GM18858 (cell line): ENCODE data around the gene ERCC6L2.

ENCODE experiments used
- ATAC-seq: cut with Tn5 transposase; IDR thresholded peaks from one replicate; pipeline ENCODE4 v1.9.1; 2021; ENCODE audit not compliant: unreplicated experiment

The ERCC6L2 gene

DNA sequence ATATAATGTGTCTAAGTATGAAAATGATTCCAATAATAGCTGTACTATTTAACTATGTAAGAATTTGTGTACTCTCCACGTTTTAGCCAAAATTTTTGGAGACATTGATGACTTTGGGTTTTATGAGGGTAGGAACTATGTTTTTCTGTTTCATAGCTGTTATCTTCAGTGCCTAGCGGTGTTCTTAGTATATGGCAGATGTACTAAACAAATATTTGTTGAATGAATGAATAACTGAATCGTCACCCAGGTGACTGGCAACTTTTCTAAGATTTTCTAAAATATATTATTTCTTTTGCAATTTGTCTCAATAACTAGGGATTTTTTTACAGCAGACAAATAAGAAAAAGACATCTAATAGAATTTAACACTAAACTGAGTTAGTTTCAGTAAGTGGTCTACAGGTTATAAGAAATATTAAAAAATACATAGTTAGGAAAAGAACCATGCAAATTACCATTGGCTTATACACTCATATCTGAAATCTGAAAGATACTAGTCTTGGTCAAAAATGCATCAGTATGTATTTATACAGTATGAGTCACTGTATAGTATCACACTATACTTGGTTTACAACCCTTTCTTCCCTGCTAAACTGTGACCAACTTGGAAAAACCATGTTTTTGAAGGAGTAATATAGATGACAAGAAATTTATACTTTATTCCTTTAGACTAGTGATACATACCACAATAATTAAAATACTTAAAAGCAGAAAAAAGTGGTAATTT lies 10.5 kb upstream of the ERCC6L2 start:
- no peak for ATAC-seq

DNA sequence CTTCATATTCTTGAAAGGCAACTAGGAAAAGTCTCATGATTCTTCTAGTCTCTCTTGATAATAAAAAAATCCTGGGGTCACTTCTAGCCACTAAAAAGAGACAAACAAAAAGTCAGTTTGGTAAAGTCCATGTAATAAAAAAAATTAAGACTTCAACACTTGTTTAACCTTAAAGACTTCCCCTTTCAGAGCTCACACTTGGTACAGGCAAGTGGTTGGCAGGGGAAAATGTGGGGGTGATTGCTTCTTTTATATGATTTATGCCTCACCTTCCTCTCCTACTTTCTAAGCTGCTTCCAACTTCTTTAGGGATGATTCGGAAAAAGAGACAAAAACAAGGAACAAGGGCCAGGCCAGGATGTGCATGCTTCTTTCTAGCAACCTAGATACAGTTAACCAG lies 5.1 kb upstream of the ERCC6L2 start:
- ATAC-seq: no peak

DNA sequence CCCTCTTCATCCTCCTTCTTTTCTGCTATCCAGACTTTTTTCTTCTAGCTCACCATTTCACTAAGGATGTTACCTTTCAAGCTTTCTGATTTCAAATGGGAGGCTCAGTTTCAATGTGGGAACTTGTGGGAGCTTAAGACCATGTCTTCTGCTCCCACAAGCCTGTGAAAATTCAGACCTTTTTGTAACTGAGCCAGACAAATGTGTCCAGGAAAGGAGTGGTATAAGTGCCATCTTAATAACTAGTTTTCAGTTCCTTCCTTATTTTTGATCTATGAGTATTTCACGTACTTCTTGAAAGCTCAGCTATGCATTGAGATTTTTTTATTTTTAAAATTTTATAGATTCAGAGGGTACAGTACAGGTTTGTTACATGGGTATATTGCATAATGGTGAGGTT lies 4.6 kb upstream of the ERCC6L2 start:
- ATAC-seq: no peak

DNA sequence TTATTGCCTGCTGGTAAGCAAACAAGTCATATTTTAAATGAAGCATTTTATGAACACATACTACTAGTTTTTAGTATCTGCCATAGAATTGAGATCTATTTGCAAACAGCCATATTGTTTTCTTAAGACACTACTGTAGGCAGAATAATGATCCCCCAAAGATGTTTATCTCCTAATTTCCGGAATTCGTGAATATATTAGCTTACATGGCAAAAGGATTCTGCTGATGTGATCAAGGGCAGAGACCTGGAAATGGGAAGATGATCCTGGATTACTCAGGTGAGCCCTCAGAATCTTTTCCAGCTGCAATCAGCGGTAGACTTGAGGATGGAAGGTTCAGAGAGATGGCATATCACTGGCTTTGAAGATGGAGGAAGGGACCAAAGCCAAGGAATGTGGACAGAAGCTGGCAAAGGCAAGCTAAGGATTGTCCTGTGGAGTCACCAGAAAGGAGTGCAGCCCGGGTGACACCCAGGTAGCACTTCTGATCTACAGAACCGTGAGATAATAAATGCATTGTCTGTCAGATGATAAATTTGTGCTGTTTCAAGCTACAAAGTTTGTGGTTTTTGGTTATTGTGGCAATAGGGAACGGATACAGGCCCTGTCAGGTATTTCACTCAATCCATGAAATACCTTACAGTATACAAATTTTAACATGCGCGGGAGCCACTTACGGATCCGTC lies 1.0 kb upstream of the ERCC6L2 start:
- no peak for ATAC-seq

DNA sequence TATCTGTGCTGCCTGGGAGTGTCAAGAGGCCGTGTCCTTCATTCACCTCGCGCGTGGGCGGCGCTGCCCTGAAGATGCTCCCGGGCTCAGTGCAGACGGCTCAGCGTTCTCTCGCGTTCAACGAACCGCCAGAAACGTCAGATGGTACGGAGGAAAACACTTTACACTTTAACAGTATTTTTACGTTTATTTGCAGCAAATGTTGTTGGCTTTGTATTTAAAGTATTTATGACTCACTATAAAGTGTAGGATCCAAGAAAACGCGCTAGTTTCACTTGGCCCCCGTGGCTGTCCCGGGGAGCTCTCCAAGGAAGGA lies 544 bp upstream of the ERCC6L2 start:
- no peak for ATAC-seq

DNA sequence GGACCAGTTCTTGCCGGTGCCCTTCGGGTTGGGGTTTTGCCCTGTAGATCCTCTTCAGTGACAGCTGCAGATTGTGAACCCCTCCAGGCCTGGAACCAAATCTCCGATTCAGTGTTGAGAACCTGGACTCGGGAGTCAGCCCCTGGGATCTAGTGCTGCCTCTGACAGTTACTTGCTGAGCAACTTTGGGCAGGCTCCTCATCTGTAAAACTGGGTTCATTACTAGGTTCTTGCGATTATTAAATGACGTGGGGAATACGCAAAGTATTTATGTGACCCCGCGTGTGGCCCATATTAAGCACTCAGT lies 600 bp downstream of the ERCC6L2 start:
- peak; percentile 6 for ATAC-seq

DNA sequence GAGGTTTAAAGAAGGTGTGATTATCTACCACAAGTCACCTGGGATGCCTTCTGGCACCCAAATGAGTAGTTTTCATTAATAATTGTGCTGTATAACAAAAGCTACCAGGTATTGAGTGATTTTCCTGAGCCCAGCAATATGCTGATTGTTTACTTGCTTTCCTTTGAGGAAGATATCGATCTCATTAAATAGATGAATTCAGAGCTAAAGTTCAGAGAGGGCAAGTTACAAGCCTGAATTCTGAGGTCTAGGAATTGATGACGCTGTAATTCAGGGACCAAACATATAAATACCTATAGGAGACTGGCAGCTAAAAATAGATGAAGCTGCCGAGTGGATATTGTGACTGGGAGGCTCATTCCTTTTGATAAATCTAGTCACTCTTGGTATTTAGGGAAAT lies 1.1 kb downstream of the ERCC6L2 start:
- ATAC-seq: no peak

DNA sequence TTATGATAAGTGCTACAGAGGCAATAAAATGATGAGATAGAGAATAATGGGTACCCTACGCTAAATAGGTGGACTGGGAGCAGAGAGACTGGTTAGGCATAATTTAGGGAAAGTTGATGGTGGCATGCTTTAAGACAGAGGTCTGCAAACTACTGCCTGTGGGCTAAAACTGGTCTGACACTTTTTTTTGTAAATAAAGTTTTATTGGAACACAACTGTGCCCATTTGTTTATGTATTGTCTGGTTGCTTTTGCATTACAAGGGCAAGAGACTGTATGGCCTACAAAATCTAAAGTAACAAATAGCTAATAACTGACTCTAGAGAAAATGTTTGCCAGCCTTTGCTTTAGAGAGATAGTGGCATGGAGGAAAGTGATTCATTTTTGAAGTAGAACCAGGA lies 2.5 kb downstream of the ERCC6L2 start:
- no peak for ATAC-seq

DNA sequence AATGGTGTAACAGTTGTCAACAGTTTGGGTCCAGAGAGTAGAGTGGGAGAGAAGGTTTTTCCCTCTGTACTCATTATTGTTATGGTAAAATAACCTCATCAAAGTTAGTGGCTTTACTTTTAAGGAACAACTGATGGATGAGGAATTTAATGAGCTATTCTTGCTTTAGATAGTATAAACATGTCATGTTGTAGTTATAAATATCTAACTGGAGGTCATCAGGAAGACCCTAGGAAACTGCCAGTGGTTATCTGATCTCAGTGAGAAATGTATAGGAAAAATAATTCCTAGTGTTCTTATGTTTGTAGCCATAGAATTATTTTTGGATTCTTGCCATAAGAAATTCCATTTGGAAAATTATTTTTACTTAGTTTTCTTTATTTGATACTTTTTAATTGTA lies 4.1 kb downstream of the ERCC6L2 start:
- no peak for ATAC-seq

DNA sequence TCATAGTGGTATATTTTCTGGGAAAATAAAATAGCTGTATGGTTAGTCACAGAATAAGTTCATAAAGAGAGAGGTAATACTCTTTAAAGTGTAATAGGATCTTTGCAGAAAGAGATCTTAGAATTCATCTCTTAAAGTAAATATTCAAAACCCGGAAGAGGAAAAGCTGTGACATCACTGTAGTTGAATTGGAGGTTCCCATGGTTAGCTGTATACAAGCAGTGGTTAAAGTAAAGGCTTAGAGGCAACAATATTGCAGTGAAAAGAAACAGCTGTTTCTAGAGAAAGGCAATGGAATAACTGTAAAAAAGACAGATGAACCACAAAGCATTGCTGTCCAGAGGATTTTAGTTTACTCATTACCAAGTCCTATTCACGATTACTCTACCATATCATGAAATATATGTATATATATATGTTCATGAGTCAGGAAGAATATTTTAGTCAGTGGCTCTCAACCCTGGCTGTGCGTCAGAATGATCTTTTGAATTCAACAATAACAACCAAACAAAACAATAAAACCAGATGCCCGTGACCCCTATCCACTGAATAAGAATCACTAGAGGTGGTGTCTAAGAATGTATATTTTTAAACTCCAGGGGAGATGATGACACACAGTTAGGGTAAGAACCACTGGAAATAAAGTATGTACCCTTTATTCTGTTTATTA lies 4.7 kb downstream of the ERCC6L2 start:
- ATAC-seq: no peak

DNA sequence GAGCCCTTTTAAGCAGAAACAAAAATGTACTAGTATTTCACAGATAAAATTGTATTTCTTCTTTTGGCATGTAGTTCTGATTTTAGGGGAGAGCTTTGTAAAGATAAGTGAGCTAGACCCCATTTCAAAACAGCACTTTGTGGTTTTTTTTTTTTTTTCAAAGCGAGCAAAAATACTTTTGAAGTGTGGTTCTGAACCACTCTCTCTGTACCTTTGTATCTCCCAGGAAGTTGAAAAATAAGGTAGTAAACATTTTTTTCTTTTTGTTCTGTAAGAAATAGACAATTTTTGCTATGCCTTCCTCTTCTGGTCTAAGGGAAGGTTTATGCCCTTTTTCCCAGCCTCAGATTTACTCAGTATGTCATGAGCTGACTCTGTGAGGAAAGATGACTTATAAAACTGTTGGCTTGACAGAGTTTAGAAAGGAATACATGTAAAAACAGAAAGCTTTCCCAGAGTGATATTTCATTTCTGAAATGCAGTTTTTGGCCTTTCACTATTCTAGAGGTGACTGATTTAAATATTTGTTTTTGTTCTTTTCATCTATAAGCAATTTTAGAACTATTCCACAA lies 12.5 kb downstream of the ERCC6L2 start:
- ATAC-seq: no peak

DNA sequence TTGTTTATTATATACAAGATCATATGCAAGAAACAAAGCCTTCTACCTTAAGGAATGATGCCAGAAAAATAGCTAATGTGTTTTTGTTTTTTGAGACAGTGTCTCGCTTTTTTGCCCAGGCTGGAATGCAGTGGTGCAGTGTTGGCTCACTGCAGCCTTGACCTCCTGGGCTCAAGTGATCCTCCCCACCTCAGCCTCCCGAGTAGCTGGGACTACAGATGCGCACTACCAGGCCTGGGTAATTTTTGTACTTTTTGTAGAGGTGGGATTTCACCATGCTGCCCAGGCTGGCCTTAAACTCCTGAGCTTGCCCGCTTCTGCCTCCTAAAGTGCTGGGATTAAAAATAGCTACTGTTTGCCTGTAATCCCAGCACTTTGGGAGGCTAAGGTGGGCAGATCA lies 15.1 kb downstream of the ERCC6L2 start:
- ATAC-seq: no peak

DNA sequence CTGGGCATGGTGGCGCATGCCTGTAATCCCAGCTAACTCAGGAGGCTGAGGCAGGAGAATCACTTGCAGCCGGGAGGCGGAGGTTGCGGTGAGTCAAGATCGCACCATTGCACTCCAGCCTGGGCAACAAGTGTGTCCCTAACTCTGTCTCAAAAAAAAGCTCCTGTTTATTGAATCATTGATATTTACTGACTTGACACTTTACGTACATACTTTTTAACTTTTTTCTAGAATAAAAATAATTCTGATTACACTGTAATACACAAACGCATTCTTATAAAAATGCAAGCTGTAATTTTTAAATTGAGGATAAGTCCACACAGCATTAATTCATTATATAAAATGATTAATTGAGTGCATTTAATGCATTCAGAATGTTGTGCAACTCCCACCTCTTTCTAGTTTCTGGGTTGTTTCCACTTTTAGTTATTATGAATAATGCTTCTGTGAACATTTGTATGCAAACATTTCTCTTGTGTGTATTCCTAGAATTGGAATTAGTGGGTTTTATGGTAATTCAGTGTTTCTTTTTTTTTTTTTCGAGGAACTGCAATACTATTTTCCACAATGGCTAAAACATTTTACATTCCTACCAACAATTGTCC lies 15.7 kb downstream of the ERCC6L2 start:
- no peak for ATAC-seq

DNA sequence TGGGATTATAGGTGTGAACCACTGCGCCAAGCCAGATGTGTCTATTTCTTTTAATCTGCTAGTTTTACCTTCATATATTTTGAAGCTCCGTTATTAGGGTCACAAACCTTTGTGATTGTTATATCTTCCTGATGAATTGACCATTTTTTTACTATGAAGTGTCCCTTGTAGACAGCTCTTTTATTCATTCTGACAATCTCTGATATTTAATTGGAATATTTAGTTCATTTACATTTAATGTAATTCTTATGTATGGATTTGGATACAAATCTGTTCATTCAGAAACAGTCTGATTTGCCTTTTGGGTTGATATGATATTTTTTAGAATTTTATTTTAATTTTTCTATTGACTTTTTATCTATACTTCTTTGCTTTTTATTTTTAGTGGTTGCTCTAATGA lies 17.2 kb downstream of the ERCC6L2 start:
- ATAC-seq: no peak

DNA sequence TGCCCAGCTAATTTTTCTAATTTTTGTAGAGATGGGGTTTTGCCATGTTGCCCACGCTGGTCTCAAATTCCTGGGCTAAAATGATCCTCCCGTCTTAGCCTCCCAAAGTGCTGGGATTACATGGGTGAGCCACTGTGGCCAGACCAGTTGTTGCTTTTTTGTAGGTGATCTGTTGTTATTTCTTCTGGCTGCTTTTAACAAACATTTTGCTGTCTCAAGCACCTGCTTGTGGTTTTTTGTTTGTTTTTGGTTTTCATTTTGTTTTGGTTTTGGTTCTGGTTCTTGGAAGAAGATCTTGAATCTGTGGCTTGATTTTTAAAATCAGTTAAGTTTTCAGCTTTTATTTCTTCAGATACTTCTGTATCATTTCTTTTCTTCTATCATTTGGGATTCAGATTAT lies 21.1 kb downstream of the ERCC6L2 start:
- ATAC-seq: no peak

DNA sequence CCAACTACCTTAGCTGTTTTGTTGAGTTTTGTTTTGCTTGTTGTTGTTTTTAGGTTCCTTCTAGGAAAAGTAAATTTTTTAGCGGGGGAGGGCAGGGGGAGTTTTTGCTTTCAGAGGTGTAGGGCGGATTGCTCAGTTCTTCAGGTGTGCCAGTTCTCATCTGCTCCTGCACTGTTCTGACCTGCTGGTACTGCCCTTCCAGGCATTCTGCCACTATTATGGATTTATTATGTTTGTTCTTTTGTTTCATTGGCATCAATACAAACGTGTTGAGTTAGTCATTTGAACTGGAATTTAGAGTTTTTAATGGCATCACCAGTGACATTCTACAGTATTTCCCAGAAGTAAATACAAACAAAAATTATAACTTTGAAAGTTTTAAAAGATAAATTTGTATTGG lies 26.0 kb downstream of the ERCC6L2 start:
- ATAC-seq: no peak

DNA sequence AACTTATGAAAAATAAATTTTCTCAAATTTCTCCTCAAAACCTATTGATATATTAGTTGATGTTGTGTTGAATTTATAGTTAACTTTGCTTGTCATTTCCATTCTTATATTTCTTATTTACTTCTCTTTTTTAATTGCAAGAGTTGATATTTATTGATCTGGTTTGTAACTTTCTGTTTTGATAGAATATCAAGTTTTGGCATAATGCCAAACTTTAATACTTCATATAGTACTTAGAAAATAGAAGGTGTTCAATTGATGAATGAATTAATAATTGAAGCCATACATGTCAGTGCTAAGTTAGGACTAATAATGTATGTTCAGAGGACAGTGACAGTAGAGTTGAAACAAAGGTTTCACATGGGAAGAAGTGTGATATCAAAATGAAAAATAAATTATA lies 27.9 kb downstream of the ERCC6L2 start:
- no peak for ATAC-seq

DNA sequence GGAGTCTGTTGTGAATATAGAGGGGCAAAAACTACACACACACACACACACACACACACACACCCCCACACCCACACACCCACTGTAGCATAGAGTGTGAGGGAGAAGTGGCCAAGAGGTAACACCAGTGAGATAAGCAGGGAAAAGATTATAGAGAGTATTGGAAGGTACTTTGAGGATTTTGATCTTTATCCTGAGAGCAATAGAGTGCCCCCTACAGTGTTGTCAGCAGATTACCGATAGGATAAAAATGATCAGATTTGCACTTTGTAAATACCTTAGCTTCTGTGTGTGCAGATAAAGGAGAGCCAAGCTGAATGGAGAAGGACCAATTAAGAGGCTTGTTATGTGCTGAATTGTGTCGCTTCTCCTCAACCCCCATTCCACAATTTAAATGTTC lies 32.3 kb downstream of the ERCC6L2 start:
- no peak for ATAC-seq

DNA sequence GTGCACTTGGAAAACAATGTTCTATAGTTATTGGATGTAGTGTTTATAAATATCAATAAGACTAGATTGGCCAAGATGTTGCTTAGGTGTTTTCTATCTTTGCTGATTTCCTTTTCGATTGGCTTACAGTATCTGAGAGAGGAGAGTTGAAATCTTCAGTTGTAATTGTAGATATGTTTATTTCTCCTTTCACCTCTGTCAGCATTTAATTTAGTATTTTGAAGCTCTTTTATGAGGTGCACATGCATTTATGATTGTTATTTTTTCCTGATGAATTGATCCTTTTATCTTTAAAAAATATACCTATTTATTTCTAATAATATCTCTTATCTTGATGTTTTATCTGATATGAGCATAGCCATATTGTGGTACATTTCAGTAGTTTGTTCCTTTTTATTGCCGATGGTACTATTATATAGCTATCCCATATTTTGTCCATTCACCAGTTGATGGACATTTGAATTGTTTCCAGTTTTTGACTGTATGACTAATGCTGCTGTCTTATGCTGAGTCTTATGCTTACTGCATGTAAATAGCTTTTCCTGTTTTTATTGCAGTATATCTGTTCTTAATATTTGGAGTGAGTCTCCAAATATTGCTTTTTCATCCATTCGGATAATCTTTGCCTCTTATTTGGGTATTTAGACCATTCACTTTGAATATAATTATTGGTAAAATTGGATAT lies 34.7 kb downstream of the ERCC6L2 start:
- no peak for ATAC-seq

DNA sequence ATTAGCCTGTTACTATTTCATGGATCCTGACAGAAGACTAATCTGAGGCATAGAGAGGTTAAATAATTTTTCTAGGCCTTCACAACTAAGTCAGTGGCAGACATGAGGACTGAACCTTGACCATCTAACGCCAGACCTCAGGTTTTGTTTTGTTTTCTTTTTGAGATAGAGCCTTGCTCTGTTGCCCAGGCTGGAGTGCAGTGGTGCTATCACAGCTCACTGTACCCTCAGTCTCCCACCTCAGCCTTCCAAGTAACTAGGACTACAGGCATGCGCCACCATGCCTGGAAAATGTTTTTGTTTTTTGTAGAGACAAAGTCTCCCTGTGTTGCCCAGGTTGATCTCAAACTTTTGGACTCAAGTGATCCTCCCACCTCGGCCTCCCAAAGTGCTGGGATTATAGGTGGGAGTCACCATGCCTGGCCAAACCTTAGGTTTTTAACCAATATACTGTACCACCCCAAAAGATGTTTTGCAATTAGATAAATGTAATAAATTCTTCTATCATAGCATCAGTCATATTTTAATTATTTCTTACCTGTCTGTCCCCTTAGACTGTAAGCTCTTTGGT lies 35.4 kb downstream of the ERCC6L2 start:
- ATAC-seq: no peak

DNA sequence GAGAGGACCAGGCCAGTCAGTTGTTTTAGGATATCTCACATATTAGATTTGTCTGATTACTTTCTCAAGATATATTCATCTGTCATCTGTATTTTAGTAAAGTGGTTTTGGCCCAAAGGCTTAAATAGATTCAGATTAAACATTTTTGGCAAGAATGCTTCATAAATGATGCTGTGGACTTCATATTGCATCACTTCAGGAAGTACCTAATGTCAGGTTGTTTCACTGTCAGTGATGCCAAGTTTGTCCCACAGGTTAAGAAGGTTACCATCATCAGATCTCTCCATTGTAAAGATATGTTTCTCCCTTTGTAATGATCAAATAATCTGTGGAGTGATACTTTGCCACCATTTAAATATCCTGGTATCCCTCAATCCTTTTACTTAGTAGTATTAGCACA lies 37.3 kb downstream of the ERCC6L2 start:
- ATAC-seq: no peak
